Measurements from ENCODE around the gene DAZ3. TPM values are rescaled to one million over a fixed set of nuclear protein-coding genes. Genes with fewer than 3 reads are reported as not detected.
"Not testable (repeated sequence)": the region's sequence is repeated elsewhere in the genome, so short reads cannot be mapped to it uniquely, and the experiment has no call there.

DAZ3 gene, protein sequence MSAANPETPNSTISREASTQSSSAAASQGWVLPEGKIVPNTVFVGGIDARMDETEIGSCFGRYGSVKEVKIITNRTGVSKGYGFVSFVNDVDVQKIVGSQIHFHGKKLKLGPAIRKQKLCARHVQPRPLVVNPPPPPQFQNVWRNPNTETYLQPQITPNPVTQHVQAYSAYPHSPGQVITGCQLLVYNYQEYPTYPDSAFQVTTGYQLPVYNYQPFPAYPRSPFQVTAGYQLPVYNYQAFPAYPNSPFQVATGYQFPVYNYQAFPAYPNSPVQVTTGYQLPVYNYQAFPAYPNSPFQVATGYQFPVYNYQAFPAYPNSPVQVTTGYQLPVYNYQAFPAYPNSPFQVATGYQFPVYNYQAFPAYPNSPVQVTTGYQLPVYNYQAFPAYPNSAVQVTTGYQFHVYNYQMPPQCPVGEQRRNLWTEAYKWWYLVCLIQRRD
- total RNA-seq, result not detected

GRCh38 chrY:24813293-24813692 lies at the start of gene DAZ3:
Gene DAZ3, minus strand, starts transcription at chrY:24813393. Its CDS starts 208 bp downstream, at chrY:24813185.
- H3K4me1 ChIP-seq (replicated peaks in 1 of 2); in situ Hi-C loops (cut with MboI; ENCODE audit: low pct_unique_long_range_greater_than_20kb in 2 of 9, low sequenced_read_pairs in 9 of 9, unreplicated experiment in 9 of 9); H3K4me3 ChIP-seq; H3K27ac ChIP-seq; ATAC-seq (replicated peaks in 6 of 8): not testable (repeated sequence)
- WGBS, 10 experiments, result no CpG with 5 or more reads among the region's 23 CpGs

GRCh38 chrY:24833619-24834018 lies 20.4 kb upstream of the DAZ3 start, which contains the start of gene DAZ4:
Gene DAZ4, plus strand, starts transcription at chrY:24833919. Its CDS starts 208 bp downstream, at chrY:24834127.
- no CpG with 5 or more reads among the region's 23 CpGs for WGBS, 10 experiments
- H3K27ac ChIP-seq; ATAC-seq (replicated peaks in 6 of 8); H3K4me1 ChIP-seq (replicated peaks in 1 of 2); H3K4me3 ChIP-seq; in situ Hi-C loops (cut with MboI; ENCODE audit: low pct_unique_long_range_greater_than_20kb in 2 of 9, low sequenced_read_pairs in 9 of 9, unreplicated experiment in 9 of 9): not testable (repeated sequence)

DNA sequence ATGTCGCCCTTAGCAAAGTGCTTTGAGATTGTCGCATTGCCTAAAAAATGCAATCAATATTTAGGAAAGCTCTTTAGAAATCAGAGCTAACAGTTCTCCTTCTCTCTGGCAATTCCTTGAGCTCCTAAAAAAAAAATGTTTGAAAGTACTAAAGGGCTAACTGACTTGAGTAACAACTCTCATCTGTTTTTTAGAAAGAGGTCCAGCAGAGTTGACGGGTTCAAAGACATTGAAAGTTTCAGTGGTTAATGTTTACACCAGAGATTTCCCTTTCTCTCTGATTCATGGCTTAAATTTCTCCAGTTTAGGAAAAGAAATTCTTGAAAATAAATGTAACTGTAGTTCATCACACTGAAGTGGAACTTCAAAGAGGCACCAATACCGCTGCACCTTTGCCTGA lies 11.9 kb upstream of the DAZ3 start:
- H3K4me1 ChIP-seq (replicated peaks in 1 of 2); H3K4me3 ChIP-seq; H3K27ac ChIP-seq; in situ Hi-C loops (cut with MboI; ENCODE audit: low pct_unique_long_range_greater_than_20kb in 2 of 9, low sequenced_read_pairs in 9 of 9, unreplicated experiment in 9 of 9); ATAC-seq (replicated peaks in 6 of 8): not testable (repeated sequence)
- WGBS, 10 experiments, result no CpG with 5 or more reads among the region's 4 CpGs

GRCh38 chrY:24824184-24824879 lies 11.1 kb upstream of the DAZ3 start:
- H3K4me3 ChIP-seq; in situ Hi-C loops (cut with MboI; ENCODE audit: low pct_unique_long_range_greater_than_20kb in 2 of 9, low sequenced_read_pairs in 9 of 9, unreplicated experiment in 9 of 9); ATAC-seq (replicated peaks in 6 of 8); H3K27ac ChIP-seq; H3K4me1 ChIP-seq (replicated peaks in 1 of 2): not testable (repeated sequence)
- no CpG with 5 or more reads among the region's 4 CpGs for WGBS, 10 experiments

GRCh38 chrY:24821836-24822235 lies 8.6 kb upstream of the DAZ3 start:
- H3K4me1 ChIP-seq (replicated peaks in 1 of 2); H3K27ac ChIP-seq; ATAC-seq (replicated peaks in 6 of 8); in situ Hi-C loops (cut with MboI; ENCODE audit: low pct_unique_long_range_greater_than_20kb in 2 of 9, low sequenced_read_pairs in 9 of 9, unreplicated experiment in 9 of 9); H3K4me3 ChIP-seq: not testable (repeated sequence)
- WGBS, 10 experiments, result no CpG with 5 or more reads among the region's 3 CpGs

Other genes with a start within 250 kb of the DAZ3 start
- not detected for gene BPY2B, start 195.4 kb downstream of the DAZ3 start, total RNA-seq
- not detected for gene DAZ4, start 20.5 kb upstream of the DAZ3 start, total RNA-seq
- gene BPY2C, start 238.7 kb upstream of the DAZ3 start, total RNA-seq, result not detected

Data from motor neuron (in vitro differentiated cells).